Head of caudate nucleus (tissue), 42 donors: Measurements from ENCODE around the gene CORO1A.
"Not testable (repeated sequence)": the region's sequence is repeated elsewhere in the genome, so short reads cannot be mapped to it uniquely, and the experiment has no call there.

Source experiments
- DNase-seq, 42 donors: peaks; one replicate each; pipeline versions ENCODE4 v3.0.0 to v3.0.0-alpha.2; 2020 to 2021; ENCODE audit warnings: mixed read lengths in 7 of 42
- intact Hi-C: fragments of 100-400 bp; cut with DNase I; formaldehyde crosslinking; loops from one replicate; pipeline ENCODE4 v1.15.0; 2022

CORO1A gene

DNA sequence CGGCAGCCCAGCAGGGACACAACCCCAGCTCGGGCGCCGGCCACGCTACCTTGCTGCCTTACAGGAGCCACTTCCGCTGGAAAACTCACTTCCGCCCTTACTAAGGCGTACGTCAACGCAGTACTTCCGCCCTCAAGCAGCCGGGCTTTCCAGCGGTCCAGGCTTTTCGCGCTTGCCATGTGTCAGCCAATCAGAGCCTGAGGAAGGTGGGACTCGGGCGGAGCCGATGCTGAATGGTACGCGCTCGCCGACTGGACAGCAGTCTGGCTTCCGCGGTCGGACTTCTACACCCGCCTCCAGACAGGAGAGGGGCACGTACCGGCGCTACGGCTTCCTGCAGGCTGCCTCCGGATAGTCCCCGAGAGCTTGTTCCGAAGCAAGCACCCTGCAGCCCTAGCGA lies 10.2 kb downstream of the CORO1A start, which contains the start of the genes BOLA2B and SLX1A:
Gene BOLA2B, minus strand, starts transcription at position 52 of the 400 bp plus-strand sequence. CDS start 71 bp downstream, outside the sequence.
Gene SLX1A, plus strand, starts transcription at position 261 of the 400 bp plus-strand sequence. CDS start 210 bp downstream, outside the sequence.
- intact Hi-C loops, DNase-seq: not testable (repeated sequence)

DNA sequence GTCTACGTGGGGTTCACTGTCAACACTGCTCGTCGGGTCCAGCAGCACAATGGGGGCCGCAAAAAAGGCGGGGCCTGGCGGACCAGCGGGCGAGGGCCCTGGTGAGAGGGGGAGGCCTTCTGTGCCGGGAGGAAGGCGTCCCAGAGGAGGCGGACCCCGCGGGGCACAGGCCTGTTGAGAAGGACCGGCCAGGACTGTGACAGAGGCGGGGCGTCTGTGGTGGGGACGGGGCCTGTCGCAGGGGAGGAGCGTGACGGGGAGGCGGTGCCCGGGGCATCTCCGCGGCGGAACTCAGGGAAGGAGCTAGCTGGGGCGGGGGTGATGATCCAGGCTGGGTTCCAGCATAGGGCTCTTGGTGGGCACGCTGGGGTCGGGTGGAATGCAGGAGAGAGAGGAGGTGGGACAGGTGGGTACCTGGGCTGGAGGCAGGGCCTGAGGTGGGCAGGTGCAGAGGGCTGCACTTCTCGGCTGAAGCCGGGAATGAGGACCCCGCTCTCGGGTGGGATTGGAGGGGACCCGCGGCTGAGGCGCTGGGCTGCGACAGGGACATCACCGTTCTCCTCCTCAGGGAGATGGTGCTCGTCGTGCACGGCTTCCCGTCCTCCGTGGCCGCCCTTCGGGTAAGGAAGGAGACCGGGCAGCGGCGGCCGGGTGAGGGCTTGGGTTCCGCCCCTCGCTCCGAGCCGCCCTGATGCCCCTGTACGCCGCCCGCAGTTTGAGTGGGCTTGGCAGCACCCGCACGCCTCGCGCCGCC lies 10.9 kb downstream of the CORO1A start:
- intact Hi-C loops: not testable (repeated sequence)
- DNase-seq: peak in 5 of 42 donors; percentile 3 to 39 (median 30)

DNA sequence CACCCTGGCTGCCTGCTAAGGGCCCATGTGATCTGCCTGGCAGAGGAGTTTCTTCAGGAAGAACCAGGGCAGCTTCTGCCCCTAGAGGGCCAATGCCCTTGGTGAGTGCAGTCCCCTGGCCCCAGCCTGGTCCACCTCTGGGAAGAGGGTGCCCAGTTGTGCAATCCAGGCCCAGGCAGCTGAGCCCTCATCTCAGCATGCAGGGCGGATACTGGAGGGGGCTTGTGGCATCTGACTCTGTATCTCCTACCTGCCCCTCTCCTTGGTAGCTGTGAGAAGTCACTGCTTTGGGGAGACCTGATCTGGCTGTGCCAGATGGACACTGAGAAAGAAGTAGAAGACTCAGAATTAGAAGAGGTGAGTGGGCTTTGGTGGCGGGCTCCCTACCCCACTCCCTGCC lies 13.6 kb downstream of the CORO1A start:
- DNase-seq: peak in 1 of 42 donors; percentile 1
- intact Hi-C loops: not testable (repeated sequence)

DNA sequence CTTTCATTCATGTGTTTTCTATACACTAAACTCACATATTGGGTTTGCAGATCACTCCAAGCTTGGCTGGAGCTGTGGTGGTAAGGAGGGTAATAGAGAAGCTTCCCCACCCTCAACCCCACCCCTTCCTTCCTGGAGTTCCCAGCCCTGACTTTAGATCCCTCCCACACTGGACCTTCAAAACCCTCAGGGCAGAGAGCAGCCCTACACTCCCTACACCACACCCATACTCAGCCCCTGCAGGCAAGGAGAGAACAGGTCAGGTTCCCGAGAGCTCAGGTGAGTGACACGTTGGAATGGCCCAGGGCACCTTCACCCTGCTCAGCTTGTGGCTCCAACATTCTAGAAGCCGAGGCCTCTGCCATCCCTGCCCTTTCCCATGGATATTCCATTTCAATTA lies 15.6 kb downstream of the CORO1A start, which contains the start of gene SULT1A3:
Gene SULT1A3, plus strand, starts transcription at position 207 of the 400 bp plus-strand sequence. CDS start 1,474 bp downstream, outside the sequence.
- DNase-seq, intact Hi-C loops: not testable (repeated sequence)

DNA sequence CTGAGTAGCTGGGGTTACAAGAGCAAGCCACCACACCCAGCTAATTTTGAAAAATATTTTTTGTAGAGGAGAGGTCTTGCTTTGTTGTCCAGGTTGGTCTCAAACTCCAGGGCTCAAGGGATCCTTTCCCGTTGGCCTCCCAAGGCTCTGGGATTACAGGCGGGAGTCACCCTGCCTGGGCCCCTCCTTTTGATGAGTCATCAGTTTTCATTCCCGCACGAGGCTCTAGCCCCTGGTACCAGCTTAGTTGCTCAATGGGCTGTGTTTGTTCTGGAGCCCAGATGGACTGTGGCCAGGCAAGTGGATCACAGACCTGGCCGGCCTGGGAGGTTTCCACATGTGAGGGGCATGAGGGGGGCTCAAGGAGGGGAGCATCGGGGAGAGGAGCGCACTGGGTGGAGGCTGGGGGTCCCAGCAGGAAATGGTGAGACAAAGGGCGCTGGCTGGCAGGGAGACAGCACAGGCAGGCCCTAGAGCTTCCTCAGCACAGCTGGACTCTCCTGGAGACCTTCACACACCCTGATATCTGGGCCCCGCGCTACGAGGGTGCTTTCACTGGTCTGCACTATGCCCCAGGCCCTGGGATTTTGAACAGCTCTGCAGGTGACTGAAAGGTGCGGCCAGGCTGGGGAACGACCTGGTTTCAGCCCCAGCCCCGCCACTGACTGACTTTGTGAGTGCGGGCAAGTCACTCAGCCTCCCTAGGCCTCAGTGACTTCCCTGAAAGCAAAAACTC lies 16.4 kb downstream of the CORO1A start:
- DNase-seq, intact Hi-C loops: not testable (repeated sequence)

DNA sequence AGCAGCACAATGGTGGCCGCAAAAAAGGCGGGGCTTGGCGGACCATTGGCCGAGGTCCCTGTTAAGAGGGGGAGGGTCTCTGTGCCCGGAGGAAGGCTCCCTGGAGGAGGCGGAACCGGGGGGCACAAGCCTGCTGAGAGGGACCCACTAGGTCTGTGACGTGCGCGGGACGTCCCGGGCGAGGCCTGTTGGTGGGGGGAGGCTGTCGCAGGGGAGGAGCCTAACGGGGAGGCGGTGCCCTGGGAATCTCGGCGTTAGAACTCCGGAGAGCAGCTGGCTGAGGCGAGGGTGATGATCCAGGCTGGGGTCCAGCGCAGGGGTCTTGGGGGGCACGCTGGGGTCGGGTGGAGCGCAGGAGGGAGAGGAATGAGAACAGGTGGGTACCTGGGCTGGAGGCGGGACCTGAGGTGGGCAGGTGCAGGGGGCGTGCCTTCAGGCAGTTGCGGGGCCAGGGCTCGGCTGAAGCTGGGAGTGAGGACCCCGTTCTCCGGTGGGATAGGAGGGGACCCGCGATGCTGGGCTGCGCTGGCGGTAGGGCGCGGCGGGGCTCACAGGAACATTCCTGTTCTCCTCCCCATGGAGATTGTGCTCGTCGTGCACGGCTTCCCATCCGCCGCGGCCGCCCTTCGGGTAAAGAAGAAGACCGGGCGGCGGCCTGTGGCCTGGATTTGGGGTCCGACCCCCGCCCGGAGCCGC lies 22.3 kb downstream of the CORO1A start:
- intact Hi-C loops: not testable (repeated sequence)
- DNase-seq: peak in 20 of 42 donors; percentile 0 to 34 (median 8)

DNA sequence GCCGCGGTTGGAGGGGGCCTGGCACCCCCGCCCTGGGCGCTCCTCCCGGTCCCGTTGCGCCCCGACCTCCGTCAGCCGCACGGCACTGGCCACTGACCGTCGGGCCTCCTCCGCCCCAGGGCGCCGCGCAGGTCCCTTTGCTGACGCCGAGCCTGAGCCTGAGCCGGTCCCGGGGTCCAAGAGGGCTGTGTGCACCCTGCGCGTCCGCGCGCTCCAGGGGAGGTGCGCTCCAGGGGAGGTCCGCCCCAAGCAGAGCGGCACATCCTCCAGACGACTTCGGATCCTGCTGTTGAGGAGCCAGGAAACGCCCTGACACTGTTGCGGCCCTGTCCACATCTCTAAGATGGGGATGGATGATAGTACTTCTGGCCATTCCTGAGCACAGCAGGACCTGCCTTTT lies 22.9 kb downstream of the CORO1A start:
- intact Hi-C loops, DNase-seq: not testable (repeated sequence)

DNA sequence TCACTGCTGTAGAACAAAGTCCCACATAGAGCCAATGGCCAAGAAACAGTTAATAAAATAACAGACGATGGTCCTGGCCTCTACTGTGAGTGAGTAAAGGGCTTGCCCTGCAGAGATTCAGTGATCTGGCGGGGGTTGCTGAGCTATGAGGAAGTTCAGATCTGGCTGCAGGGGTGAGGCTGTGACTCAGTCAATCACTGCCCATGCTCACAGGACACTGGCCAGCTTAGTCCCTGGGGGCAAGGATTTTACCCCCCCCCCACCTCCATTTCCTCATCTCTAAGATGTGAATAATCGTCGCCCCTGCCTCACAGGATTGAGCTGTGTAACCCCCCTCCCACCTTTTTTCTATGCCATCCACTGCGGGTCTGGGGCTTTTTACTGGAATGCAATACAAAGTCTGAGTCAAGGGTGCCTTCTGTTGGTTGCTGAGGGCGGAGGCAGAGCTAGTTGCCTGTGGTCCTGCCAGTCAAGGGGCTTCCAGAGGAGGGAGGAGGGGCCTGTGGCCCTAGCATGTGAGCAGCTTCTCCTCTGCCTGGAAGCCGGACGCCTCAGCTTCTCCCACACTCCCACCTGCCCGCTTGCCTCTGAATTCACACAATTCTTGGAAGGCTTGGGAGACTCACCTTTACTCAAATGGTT lies 23.8 kb downstream of the CORO1A start:
- peak in 3 of 42 donors; percentile 0 to 22 (median 5) for DNase-seq
- intact Hi-C loops: not testable (repeated sequence)

DNA sequence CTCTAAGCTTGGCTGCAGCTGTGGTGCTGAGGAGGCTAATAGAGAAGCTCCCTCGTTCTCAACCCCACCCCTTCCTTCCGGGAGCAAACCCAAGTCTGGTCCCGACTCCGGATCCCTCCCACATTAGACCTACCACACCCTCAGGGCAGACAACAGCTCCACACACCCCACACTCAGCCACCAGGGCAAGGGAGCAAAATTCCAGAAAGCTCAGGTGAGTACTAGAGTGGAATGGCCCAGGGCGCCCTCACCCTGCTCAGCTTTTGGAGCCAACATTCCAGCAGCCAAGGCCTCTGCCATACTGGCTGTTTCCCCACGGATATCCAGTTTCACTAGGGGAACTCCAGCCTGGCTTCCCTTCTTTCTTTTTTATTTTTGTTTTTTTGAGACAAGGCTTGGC lies 25.6 kb downstream of the CORO1A start:
- DNase-seq: peak in 16 of 42 donors; percentile 0 to 44 (median 8)
- intact Hi-C loops: not testable (repeated sequence)

DNA sequence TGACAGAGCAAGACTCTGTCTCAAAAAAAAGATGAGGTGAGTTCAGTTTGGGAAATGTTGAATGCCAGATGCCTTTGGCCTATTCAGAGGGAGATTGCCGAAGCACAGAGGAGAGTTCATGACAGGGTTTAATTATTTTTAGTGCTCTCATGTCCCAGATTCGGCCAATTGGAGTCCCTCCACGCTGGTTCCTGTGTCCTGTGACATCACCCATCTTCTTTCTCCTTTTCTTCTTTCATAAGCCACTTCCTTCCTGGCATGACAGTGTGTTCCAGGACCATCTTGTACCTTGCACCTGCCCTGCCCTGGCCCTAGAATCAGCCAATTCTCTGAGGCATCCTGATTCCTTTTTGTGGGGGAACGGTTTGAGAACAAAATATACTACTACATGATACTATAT lies 28.0 kb downstream of the CORO1A start:
- intact Hi-C loops, DNase-seq: not testable (repeated sequence)

DNA sequence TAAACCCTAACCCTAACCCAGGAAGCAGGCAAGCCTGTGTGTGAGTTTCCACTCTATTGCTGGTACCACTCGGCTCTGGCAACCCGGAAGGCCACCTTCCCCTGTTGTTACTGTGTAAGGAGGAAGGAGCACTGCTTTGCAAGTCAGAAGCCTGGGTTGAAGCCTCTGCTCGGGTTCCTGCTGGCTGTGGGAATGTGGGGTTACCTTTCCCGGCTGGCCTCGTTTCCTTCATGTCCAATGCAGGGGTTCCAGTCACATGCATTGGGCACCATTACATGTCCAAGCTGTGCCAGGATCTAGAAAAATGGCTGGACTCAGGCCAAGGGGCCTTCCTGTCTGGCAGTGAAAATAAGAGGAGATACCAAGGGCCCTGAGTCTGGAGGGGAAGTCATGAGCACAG lies 33.7 kb downstream of the CORO1A start:
- intact Hi-C loops: not testable (repeated sequence)

More for the DNA sequence above, 33.7 kb downstream of the CORO1A start:
- peak in 8 of 42 donors; percentile 0 to 8 (median 3) for DNase-seq
